ENCODE measurements around the gene TIMM29.

- TF ChIP-seq, protein P1, sequence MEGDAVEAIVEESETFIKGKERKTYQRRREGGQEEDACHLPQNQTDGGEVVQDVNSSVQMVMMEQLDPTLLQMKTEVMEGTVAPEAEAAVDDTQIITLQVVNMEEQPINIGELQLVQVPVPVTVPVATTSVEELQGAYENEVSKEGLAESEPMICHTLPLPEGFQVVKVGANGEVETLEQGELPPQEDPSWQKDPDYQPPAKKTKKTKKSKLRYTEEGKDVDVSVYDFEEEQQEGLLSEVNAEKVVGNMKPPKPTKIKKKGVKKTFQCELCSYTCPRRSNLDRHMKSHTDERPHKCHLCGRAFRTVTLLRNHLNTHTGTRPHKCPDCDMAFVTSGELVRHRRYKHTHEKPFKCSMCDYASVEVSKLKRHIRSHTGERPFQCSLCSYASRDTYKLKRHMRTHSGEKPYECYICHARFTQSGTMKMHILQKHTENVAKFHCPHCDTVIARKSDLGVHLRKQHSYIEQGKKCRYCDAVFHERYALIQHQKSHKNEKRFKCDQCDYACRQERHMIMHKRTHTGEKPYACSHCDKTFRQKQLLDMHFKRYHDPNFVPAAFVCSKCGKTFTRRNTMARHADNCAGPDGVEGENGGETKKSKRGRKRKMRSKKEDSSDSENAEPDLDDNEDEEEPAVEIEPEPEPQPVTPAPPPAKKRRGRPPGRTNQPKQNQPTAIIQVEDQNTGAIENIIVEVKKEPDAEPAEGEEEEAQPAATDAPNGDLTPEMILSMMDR (IDR thresholded peaks at IDR 0.05), result no peak
- no peak for TF ChIP-seq POLR2A (IDR thresholded peaks at IDR 0.05)
Observed at GRCh38 chr19:10976131-10976892, 47.7 kb downstream of the TIMM29 start.
